GM21447 (cell line): ENCODE measurements around the gene NWD2.
"Not testable (repeated sequence)": the region's sequence is repeated elsewhere in the genome, so short reads cannot be mapped to it uniquely, and the experiment has no call there.

Experiments used
- ATAC-seq: cut with Tn5 transposase; IDR thresholded peaks from one replicate; pipeline ENCODE4 v1.9.1; 2021; ENCODE audit not compliant: unreplicated experiment

The NWD2 gene

GRCh38 chr4:37489697-37490096 is 245.2 kb downstream of the NWD2 start:
- no peak for ATAC-seq

- ATAC-seq, result no peak
These were observed 246.1 kb downstream of the NWD2 start for GRCh38 chr4:37490391-37491347.

- not testable (repeated sequence) for ATAC-seq
These were observed 250.8 kb downstream of the NWD2 start for GRCh38 chr4:37495353-37495752.
